ENCODE measurements around the gene LRP5.
A peak's percentile ranks its signal among the peaks of the same experiment; 100 is the strongest.
"Not testable (repeated sequence)": the region's sequence is repeated elsewhere in the genome, so short reads cannot be mapped to it uniquely, and the experiment has no call there.

LRP5 gene

GRCh38 chr11:68293708-68294107 lies 18.7 kb upstream of the LRP5 start:
- H3K27me3 ChIP-seq: no peaks in the 10 kb centered on the region
- peaks cover 0 to 9% (median 0%) of the 10 kb centered on the region in 11 experiments; a peak in 5 of 22 replicates for H3K36me3 ChIP-seq
- H3K9me3 ChIP-seq (replicated peaks in 1 of 11): peaks cover 21 to 32% (median 25%) of the 10 kb centered on the region in 11 experiments
- H3K4me3 ChIP-seq: no peak overlapping the region
- peak overlapping the region in 6 of 11 experiments; percentile 17 to 48 (median 30); a peak in 10 of 22 replicates for H3K27ac ChIP-seq
- peaks cover 36 to 54% (median 47%) of the 10 kb centered on the region in 10 experiments for H3K4me1 ChIP-seq
- H4K20me1 ChIP-seq: no peaks in the 10 kb centered on the region
- peak overlapping the region in 7 of 11 experiments; percentile 5 to 51 (median 20); a peak in 7 of 22 replicates for H3K9ac ChIP-seq
- H3K4me2 ChIP-seq: peak overlapping the region; percentile 48 to 81 (median 67)
- no peak for TF ChIP-seq Cebpa-rat (IDR thresholded peaks at IDR 0.05)

GRCh38 chr11:68295271-68295670 lies 17.1 kb upstream of the LRP5 start:
- H3K4me2 ChIP-seq: no peak overlapping the region
- no peak overlapping the region for H3K27ac ChIP-seq
- H3K9me3 ChIP-seq (replicated peaks in 1 of 11): peaks cover 7 to 17% (median 11%) of the 10 kb centered on the region in 11 experiments
- TF ChIP-seq Cebpa-rat (IDR thresholded peaks at IDR 0.05): no peak
- H3K27me3 ChIP-seq: no peaks in the 10 kb centered on the region
- H3K4me3 ChIP-seq: no peak overlapping the region
- no peaks in the 10 kb centered on the region for H4K20me1 ChIP-seq
- no peaks in the 10 kb centered on the region; a peak in 1 of 22 replicates for H3K36me3 ChIP-seq
- peaks cover 42 to 58% (median 53%) of the 10 kb centered on the region in 10 experiments for H3K4me1 ChIP-seq
- H3K9ac ChIP-seq: peak overlapping the region in 1 of 11 experiments; percentile 14; a peak in 1 of 22 replicates

- Histone ChIP-seq H3K4me1 (peaks cover 42 to 58% (median 53%) of the 10 kb centered on the region in 10 experiments), H3K27ac (peak overlapping the region in 1 of 11 experiments; percentile 38; a peak in 1 of 22 replicates), H4K20me1 (no peaks in the 10 kb centered on the region), H3K9me3 (replicated peaks in 1 of 11) (peaks cover under 1 to 10% (median 5%) of the 10 kb centered on the region in 11 experiments; a peak in 16 of 22 replicates), H3K4me3 (no peak overlapping the region), H3K27me3 (no peaks in the 10 kb centered on the region), H3K4me2 (peak overlapping the region in 6 of 11 experiments; percentile 47 to 64 (median 56); a peak in 9 of 22 replicates), H3K9ac (0 out of 22 replicates have a peak overlapping the region, but pooled peaks of 1 of the 11 experiments have one; percentile 47), H3K36me3 (no peaks in the 10 kb centered on the region)
- TF ChIP-seq Cebpa-rat (IDR thresholded peaks at IDR 0.05): no peak
These were observed 16.5 kb upstream of the LRP5 start for GRCh38 chr11:68295940-68296339.

GRCh38 chr11:68296344-68297051 lies 15.9 kb upstream of the LRP5 start:
- no peak for TF ChIP-seq Cebpa-rat (IDR thresholded peaks at IDR 0.05)
- Histone ChIP-seq H3K4me2 (peak overlapping the region; percentile 25 to 64 (median 51); a peak in 20 of 22 replicates), H3K9me3 (replicated peaks in 1 of 11) (peaks cover 0 to 4% (median 0%) of the 10 kb centered on the region in 11 experiments; a peak in 3 of 22 replicates), H3K4me1 (peaks cover 42 to 58% (median 53%) of the 10 kb centered on the region in 10 experiments), H3K27ac (peak overlapping the region in 4 of 11 experiments; percentile 11 to 38 (median 14); a peak in 5 of 22 replicates), H3K9ac (peak overlapping the region in 6 of 11 experiments; percentile 1 to 51 (median 46); a peak in 7 of 22 replicates), H3K4me3 (no peak overlapping the region), H3K36me3 (no peaks in the 10 kb centered on the region), H3K27me3 (no peaks in the 10 kb centered on the region), H4K20me1 (no peaks in the 10 kb centered on the region)

GRCh38 chr11:68297052-68297378 lies 15.4 kb upstream of the LRP5 start:
- Histone ChIP-seq H3K27ac (peak overlapping the region in 4 of 11 experiments; percentile 11 to 38 (median 14); a peak in 5 of 22 replicates), H3K4me2 (peak overlapping the region; percentile 25 to 64 (median 51); a peak in 21 of 22 replicates), H3K27me3 (no peaks in the 10 kb centered on the region), H3K4me3 (no peak overlapping the region), H4K20me1 (no peaks in the 10 kb centered on the region), H3K9ac (peak overlapping the region in 6 of 11 experiments; percentile 1 to 51 (median 46); a peak in 6 of 22 replicates), H3K36me3 (no peaks in the 10 kb centered on the region), H3K9me3 (replicated peaks in 1 of 11) (no peaks in the 10 kb centered on the region), H3K4me1 (peaks cover 42 to 60% (median 56%) of the 10 kb centered on the region in 10 experiments)
- TF ChIP-seq Cebpa-rat (IDR thresholded peaks at IDR 0.05): no peak

GRCh38 chr11:68297494-68297811 lies 14.9 kb upstream of the LRP5 start:
- TF ChIP-seq Cebpa-rat (IDR thresholded peaks at IDR 0.05): no peak
- Histone ChIP-seq H3K4me2 (peak overlapping the region; percentile 25 to 64 (median 51); a peak in 20 of 22 replicates), H3K4me3 (no peak overlapping the region), H3K9me3 (replicated peaks in 1 of 11) (no peaks in the 10 kb centered on the region), H3K4me1 (peaks cover 46 to 64% (median 60%) of the 10 kb centered on the region in 10 experiments), H3K9ac (peak overlapping the region in 2 of 11 experiments; percentile 1 to 29; a peak in 1 of 22 replicates), H3K27me3 (no peaks in the 10 kb centered on the region), H3K36me3 (no peaks in the 10 kb centered on the region), H3K27ac (no peak overlapping the region), H4K20me1 (no peaks in the 10 kb centered on the region; a peak in 1 of 22 replicates)

GRCh38 chr11:68297812-68298658 lies 14.4 kb upstream of the LRP5 start:
- Histone ChIP-seq H3K27me3 (no peaks in the 10 kb centered on the region), H3K9me3 (replicated peaks in 1 of 11) (no peaks in the 10 kb centered on the region), H3K36me3 (no peaks in the 10 kb centered on the region), H3K27ac (no peak overlapping the region), H4K20me1 (no peaks in the 10 kb centered on the region; a peak in 1 of 22 replicates), H3K4me2 (peak overlapping the region; percentile 4 to 64 (median 49); a peak in 17 of 22 replicates), H3K4me3 (no peak overlapping the region), H3K4me1 (peaks cover 48 to 64% (median 60%) of the 10 kb centered on the region in 10 experiments), H3K9ac (0 out of 22 replicates have a peak overlapping the region, but pooled peaks of 1 of the 11 experiments have one; percentile 4)
- no peak for TF ChIP-seq Cebpa-rat (IDR thresholded peaks at IDR 0.05)

GRCh38 chr11:68298659-68299516 lies 13.5 kb upstream of the LRP5 start:
- H3K4me2 ChIP-seq: peak overlapping the region in 10 of 11 experiments; percentile 2 to 52 (median 24); a peak in 16 of 22 replicates
- peaks cover 48 to 64% (median 61%) of the 10 kb centered on the region in 10 experiments for H3K4me1 ChIP-seq
- 0 out of 22 replicates have a peak, but pooled peaks cover 0 to under 1% (median 0%) of the 10 kb centered on the region in 11 experiments for H3K36me3 ChIP-seq
- H3K4me3 ChIP-seq: no peak overlapping the region
- peaks cover 2 to 5% (median 4%) of the 10 kb centered on the region in 11 experiments for H3K9me3 ChIP-seq (replicated peaks in 1 of 11)
- TF ChIP-seq Cebpa-rat (IDR thresholded peaks at IDR 0.05): no peak
- H3K9ac ChIP-seq: peak overlapping the region in 2 of 11 experiments; percentile 7 to 11; a peak in 1 of 22 replicates
- H3K27ac ChIP-seq: no peak overlapping the region
- no peaks in the 10 kb centered on the region for H3K27me3 ChIP-seq
- H4K20me1 ChIP-seq: no peaks in the 10 kb centered on the region; a peak in 1 of 22 replicates

- not testable (repeated sequence) for H3K27ac ChIP-seq, H3K27me3 ChIP-seq, H4K20me1 ChIP-seq, H3K9ac ChIP-seq, H3K36me3 ChIP-seq, H3K4me3 ChIP-seq
- Histone ChIP-seq H3K9me3 (replicated peaks in 1 of 11) (peaks cover 8 to 12% (median 10%) of the 10 kb centered on the region in 11 experiments), H3K4me2 (peak overlapping the region in 4 of 11 experiments; percentile 18 to 48 (median 32); a peak in 2 of 22 replicates), H3K4me1 (peaks cover 44 to 64% (median 59%) of the 10 kb centered on the region in 10 experiments)
These were observed 12.9 kb upstream of the LRP5 start for GRCh38 chr11:68299517-68299879.

Data from BLaER1 treated with 17β-estradiol and CSF1 and Interleukin-3, amounts not matched to agents 10 nM and 100 nM (cell line).